ENCODE data around the gene STAT5B.
A peak's percentile ranks its signal among the peaks of the same experiment; 100 is the strongest.
"Not testable (repeated sequence)": the region's sequence is repeated elsewhere in the genome, so short reads cannot be mapped to it uniquely, and the experiment has no call there.

Gene STAT5B

DNA sequence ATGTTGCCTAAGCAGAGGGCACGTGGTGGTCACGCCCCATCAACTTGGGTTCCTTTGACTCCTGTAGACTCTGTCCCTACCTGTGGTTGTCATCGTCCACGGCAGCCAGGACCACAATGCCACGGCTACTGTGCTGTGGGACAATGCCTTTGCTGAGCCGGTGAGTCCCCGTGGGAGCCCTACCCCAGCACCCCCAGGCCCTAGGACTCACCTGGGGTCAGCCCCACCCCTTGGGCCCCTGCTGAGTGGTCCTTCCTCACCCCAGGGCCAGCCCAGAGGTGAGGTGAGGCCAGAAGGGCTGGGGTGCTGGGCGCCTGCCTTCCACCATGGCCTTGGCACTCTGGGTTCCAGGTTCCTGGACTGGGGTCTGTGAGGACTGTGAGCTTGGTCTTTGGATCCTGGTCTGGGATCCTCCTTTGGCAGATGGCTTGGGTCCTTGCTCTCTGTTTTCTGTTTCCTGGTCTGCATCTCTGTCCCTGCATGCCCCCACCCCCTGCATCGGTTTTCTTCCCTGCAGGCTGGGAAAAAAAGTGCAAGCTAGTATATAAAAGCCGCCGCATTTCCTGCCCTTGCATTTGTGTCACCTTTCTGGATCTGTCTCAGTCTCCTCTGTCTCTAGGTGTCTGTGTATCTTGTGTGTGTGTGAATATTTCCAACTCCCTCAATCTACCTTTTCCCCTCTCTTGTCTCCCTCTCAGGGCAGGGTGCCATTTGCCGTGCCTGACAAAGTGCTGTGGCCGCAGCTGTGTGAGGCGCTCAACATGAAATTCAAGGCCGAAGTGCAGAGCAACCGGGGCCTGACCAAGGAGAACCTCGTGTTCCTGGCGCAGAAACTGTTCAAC is 29.6 kb upstream of the STAT5B start:
- DNase-seq (ENCODE audit: low read depth): no peak

DNA sequence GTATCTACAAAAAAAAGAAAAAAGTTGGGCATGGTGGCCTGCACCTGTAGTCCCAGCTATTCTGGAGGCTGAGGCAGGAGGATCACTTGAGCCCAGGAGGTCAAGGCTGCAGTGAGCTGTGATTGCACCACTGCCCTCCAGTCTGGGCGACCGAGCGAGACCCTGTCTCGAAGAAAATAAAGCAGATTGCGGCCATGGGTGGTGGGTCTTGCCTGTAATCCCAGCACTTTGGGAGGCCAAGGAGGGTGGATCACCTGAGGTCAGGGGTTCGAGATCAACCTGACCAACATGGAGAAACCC is 28.8 kb upstream of the STAT5B start:
- DNase-seq (ENCODE audit: low read depth): not testable (repeated sequence)

DNA sequence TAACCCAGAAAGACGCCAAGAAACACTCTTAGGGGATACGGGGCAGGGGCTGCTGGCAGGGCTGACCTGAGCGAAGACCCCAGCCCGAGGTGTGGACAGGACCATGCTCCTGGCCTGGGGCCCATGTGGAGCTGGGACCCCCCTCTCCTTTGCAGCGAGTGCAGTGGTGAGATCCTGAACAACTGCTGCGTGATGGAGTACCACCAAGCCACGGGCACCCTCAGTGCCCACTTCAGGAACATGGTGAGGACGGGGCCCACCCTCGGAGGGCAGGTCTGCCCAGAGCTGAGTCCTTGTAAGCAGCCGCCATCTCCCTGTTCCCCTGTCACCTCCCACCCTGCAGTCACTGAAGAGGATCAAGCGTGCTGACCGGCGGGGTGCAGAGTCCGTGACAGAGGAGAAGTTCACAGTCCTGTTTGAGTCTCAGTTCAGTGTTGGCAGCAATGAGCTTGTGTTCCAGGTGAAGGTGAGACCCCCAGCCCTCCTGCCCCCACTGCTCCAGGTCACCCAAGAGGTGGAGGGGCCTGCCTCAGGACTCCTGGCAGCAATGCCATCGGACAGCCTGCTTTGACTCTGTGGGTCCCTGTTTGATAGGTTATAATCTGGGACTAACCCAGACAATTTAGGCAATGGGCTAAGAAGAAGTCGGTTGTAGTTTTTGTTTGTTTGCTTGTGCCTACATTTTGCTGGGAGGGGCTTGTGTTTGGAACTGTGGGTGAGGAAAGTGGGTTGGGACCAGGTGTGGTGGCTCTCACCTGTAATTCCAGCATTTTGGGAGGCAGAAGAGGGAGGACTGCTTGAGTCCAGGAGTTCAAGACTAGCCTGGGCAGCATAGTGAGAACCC is 28.2 kb upstream of the STAT5B start:
- DNase-seq (ENCODE audit: low read depth): no peak

DNA sequence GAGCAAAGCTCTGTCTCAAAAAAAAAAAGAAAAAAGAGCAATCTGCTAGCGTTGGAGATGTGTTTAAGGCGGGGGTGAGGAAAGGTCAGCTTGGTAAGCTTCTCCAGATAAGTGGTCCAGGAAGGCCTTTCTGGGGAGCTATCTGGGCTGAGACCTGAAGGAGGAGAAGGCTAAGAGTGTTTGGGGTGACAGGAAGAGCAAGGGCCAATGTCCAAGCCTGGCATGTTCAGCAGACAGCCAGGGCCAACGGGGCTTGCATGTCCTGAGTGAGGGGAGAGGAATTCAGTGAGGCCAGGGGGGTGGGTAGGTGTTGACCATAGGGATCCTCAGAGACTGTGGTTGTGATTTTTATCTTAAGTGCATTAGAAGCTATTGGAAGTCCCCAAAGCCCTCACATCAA is 27.5 kb upstream of the STAT5B start:
- no peak for DNase-seq (ENCODE audit: low read depth)

DNA sequence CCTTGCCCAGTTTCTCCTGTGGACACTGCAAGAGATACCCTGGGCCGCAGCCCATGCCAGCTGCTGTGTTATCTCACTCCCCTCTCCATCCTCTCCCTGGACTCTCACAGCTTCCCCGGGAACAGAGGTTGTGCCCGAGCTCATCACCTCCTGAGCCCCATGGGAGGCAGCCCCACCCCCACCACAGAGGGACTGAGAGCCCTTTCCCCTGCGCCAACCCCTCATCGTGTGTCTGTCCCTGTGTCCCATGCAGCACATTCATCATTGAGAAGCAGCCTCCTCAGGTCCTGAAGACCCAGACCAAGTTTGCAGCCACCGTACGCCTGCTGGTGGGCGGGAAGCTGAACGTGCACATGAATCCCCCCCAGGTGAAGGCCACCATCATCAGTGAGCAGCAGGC is 24.8 kb upstream of the STAT5B start:
- no peak for DNase-seq (ENCODE audit: low read depth)

DNA sequence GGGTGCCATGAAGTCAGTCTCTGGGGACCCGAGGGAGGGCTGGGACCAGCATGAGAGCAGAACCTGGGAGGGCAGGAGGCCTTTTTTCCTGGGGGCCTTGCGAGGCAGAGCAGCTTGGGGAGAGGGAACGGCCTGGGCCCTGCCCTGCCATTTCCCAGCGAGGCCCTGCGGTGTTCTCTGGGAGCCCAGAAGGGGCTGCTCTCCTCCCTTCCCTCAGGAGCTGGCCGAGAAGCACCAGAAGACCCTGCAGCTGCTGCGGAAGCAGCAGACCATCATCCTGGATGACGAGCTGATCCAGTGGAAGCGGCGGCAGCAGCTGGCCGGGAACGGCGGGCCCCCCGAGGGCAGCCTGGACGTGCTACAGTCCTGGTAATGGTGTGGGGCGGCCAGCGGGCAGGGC is 23.7 kb upstream of the STAT5B start:
- DNase-seq (ENCODE audit: low read depth): not testable (repeated sequence)

DNA sequence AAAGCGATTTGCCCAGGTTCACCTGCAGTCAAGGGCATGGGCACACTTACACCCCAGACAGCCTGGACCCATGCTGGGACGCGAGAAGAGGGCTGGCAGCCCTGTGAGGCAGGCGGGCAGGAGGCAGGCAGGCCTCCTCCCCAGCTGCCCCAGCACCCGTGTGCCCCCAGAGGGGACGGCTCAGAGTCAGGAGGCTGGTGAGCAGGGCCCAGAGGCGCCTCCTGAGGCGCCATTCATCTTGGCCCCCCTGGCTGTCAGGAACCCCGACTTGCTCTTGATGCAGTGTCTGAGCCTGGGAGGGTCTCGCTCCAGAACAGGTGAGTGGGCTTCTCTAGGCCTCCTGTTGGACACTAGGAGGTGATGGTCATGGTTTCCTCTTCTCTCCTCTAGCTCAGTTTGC is 23.2 kb upstream of the STAT5B start:
- not testable (repeated sequence) for DNase-seq (ENCODE audit: low read depth)

DNA sequence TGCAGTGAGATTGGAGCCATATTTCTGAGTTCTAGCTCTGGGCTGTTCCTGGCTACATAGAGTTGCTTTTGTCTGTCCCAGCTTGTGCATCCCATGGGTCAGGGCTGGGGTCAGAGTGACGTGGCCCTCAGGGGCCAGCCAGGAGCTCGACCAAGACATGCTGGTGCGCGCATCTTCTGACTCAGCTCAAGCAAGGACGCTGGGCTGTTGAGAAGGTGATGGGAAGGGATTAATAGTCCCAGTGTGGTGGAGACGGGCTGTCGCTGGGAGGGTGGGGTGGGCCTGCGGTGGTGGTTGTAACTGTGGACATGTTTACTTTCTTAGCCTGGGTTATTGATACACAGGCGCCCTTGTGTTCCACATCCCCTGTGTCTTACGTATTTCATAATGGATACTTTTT is 21.6 kb upstream of the STAT5B start:
- not testable (repeated sequence) for DNase-seq (ENCODE audit: low read depth)

DNA sequence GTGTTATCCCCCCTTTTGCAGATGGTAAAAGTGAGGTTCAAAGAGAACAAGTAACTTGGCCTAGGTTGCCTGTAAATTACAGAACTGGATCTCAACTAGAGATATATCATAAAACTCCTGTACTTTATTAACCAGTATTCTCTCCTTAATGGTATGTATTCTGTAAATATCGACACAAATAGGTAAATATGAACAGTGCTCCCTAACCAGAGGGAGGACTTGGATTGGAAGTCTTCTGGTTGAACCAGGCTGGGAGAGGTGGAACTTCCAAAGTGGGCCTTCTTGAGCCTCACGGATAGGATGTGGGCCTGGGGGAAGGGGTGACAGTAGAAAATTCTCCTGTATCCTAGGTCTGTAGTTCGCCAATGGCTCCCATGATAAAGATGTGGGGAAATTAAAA is 19.8 kb upstream of the STAT5B start:
- no peak for DNase-seq (ENCODE audit: low read depth)

DNA sequence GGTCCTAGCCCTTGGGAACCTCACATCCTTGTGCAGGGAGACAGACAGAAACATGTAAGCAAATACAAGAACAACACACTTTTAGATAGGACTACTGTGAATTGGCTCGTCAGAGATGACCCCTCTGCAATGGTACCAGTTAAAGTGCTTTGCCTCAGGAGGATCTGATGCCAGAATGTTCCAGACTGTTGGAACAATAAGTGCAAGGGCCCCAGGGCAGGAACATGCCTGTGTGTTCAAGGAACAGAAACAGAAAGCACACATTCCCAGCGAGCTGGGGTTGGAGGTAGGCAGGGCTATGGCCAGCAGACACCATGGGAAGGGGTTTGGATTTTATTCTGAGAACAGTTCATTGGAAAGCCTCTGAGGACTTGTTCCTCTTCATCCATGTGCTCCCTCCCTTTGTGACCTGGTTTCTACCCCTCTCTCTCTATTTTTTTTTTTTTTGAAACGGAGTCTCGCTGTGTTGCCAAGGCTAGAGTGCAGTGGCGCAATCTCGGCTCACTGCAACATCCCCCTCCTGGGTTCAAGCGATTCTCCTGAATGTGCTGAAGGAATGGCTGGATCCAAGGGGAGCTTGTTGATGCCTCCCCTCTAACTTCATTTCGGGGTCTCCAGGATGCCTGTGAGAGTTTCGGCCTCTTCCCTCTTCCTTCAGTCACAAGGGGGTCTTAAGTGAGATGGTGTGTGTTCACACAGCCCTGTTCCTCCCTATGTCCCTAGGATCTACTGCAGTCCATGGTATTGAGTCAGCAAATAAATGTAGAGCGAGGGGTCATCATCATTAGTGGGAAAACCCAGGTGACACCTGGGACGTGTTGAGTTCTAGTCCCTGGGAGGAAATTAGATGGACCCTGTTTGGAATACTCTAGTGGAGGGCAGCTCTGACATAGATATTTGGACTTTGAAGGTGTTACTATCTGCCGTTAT is 18.5 kb upstream of the STAT5B start:
- no peak for DNase-seq (ENCODE audit: low read depth)

DNA sequence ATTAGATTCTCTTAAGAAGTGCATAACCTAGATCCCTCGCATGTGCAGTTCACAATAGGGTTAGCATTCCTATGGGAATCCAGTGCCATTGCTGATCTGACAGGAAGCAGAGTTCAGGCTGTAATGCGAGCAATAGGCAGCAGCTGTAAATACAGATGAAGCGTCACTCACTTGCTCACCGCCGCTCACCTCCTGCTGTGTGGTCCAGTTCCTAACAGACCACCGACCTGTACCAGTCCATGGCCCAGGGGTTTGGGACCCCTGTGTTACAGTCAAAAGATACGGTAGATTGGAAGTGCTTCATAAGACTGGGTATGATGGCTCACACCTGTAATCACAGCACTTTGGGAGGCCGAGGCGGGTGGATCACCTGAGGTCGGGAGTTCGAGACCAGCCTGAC is 14.9 kb upstream of the STAT5B start:
- no peak for DNase-seq (ENCODE audit: low read depth)

DNA sequence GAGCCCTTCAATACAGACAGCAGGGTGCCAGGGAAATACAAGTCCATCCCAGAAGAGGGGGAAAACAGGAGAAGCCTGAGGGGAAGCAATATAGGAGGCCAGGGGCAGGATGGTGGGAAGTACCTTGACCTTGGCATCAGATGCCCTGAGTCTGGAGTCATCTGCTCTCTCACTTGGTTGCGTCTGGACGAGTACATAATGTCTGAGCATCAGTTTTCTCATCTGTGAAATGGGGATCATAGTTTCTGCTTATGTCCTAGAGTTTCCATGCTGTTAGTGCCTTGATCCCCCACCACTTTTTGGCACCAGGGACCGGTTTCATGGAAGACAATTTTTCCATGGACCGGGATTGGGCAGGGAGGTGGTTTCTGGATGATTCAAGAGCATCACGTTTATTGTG is 14.4 kb upstream of the STAT5B start:
- DNase-seq (ENCODE audit: low read depth): no peak

DNA sequence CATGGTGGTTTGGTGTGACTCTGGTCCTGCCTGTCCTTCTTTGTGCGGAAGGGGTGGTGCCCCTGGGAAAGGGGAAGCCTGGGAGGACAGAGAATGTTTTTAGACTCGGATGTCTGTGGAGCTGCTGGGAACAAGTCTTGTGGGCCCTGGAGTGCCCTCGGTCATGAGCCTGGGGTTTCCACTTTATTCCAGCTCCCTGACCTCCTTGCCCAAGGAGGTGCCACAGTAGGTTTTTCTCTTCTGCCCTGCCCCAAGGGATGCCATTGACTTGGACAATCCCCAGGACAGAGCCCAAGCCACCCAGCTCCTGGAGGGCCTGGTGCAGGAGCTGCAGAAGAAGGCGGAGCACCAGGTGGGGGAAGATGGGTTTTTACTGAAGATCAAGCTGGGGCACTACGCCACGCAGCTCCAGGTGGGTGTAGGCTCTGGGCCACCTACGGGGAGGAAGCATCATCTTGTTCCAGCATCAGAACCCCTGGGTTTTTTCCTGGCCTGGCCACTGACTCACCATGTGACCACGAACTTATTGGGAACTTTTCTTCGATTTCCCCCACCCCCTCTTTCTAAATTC is 13.5 kb upstream of the STAT5B start:
- peak; percentile 15 for DNase-seq (ENCODE audit: low read depth)

DNA sequence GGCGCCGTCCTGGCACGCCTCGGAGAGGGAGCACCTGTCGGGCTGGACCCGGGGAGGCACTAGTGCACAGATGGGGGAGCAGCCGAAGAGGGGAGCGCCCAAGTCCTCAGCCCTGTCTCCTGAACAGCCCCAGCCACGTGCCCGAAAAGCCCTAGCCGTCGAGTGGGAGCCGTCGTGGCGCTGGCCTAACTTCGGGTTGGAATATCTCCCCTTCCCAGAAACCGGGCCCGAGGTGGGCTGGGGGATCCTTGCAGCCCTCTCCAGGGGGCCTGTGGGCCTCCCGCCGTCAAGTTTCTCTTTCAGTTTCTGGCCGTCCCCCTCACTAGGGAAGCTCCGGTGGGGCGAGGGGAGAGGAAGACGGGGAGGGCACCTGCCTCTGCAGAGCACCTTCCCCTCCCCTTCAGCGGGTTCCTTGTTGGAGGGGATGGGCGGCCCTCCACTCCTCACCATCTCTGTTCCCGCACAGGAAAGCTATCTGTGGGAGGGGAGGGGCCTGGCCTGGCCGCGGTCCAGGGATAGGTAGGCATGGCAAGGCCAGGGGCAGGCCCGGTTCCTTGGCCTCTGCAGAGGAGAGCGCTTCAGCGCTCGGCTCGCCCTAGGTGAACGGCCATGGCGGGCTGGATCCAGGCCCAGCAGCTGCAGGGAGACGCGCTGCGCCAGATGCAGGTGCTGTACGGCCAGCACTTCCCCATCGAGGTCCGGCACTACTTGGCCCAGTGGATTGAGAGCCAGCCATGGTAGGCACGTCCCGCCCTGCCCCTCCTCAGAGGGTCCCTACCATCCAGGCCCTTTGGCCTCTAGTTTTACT is 12.8 kb upstream of the STAT5B start:
- DNase-seq (ENCODE audit: low read depth): peak; percentile 34

DNA sequence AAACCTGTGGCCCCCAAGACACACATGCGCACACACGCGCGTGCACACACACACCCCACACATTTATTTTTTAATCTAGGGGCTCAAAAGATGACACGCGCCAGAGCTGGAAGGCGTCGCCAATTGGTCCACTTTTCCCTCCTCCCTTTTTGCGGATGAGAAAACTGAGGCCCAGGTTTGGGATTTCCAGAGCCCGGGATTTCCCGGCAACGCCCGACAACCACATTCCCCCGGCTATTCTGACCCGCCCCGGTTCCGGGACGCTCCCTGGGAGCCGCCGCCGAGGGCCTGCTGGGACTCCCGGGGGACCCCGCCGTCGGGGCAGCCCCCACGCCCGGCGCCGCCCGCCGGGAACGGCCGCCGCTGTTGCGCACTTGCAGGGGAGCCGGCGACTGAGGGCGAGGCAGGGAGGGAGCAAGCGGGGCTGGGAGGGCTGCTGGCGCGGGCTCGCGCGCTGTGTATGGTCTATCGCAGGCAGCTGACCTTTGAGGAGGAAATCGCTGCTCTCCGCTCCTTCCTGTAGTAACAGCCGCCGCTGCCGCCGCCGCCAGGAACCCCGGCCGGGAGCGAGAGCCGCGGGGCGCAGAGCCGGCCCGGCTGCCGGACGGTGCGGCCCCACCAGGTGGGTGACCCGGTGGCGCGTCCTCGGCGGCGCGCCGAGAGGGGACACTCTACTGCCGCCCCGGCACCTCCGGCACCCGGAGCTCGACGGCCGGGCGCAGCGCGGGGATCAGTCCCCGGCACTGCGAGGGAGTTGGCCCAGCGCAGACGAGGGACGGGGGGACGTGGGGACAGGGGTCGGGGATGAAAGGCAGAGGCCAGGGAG is 12.0 kb upstream of the STAT5B start, which contains the start of gene STAT5A:
Gene STAT5A, plus strand, starts transcription at position 522 of the 826 bp plus-strand sequence. CDS start 914 bp downstream, outside the sequence.
- peak; percentile 62 for DNase-seq (ENCODE audit: low read depth)

DNA sequence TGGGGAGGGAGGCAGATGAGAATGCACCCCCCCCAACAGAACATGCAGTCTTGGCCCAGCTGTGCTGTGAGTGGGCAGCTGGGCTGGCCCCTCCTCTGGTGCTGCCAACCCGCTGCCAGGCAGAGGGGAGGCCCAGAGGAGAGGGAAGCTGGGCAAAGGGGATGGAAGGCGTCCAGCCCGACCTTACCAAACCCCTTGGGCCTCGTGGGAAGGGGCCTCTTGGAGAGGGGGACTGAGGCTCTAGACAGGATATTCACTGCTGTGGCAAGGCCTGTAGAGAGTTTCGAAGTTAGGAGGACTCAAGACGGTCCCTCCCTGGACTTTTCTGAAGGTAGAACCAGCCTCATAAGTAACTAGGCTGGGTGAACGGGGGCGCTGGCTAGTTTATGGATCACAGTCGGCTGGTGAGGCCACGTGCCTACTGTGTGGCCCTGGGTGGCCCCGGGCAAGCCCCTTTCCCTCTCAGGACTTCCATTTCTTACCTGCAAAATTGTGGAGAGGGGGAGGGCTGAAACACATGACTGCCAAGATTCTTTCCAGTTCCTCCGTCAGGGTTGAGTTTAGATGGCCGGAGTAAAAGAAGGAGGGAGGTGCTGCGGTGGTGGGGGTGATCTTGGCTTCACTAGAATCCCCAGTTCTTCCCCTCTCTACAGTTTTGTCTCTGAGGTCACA is 11.2 kb upstream of the STAT5B start:
- DNase-seq (ENCODE audit: low read depth): no peak

DNA sequence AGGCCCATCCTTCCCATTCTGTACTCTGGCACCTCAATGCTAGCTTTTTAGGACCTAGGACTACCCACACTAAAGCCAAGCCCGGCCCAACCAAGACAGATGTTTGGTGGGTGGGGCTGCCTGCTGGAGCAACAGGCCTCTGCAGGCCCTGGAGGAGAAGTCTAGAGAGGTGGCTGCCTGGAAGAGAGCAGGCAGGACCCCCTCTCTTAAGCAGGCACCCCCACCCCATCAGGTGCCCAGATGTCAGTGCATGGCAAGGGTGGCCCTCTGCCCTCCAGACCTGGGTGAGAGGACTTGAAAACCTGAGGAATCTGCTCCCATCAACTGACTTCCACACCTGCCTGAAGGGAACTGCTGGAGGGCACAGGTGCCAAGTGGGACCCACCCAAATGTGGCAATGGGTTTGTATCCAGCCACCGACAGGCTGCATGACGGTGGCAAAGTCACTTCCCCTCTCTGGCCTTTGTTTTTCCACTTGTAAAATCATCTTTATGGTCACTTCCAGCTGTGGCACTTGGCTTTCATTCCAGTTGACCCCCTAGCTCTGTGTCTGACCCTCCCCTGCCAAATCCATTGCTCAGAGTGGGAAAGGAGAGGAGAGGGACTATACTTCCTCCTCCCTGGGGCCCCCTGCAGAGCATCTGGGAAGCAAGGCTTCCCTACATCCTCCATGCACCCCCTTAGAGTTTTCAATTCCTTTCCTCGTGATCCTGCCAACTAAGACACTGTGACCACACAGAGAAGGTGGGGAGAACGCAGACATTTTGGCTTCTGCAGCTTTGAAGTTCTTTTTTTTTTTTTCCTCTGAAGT is 10.4 kb upstream of the STAT5B start:
- no peak for DNase-seq (ENCODE audit: low read depth)

DNA sequence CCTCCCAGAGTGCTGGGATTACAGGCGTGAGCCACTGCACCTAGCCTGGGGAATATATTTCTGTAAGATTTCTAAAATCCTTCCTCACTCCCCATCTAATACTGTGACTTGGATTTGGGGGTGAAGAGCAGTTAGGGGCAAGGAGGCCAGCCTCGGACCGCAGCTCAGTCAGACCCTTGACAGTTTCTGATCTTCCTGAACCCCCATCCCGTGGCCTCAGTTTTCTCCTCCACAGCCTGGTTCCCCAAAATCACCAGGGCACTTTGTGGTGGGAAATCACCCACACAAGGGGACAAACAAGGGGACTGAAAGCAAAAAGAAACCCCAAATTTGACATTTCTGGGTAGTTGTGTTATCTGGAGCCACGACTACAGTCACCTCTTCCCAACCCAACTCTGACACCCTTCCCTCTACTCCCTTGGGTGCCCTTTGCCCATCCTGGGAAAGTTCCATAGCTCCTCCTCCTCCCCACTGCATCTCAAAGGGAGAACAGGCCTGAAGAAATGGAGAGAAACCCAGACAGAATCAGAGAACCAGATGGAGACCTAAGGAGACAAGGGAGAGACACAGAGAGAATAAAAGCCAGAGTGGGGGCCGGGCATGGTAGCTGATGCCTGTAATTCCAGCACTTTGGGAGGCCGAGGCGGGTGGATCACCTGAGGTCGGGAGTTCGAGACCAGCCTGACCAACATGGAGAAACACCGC is 9.3 kb upstream of the STAT5B start:
- no peak for DNase-seq (ENCODE audit: low read depth)
